HuH-7 (cell line): ENCODE results near the gene DAAM2.

Experiments used
- DNase-seq: peaks from one replicate; pipeline ENCODE4 v3.0.0; 2011; ENCODE audit warnings: low spot score

DAAM2 gene

GRCh38 chr6:39787322-39787721 lies 4.9 kb upstream of the DAAM2 start:
- no peak for DNase-seq

GRCh38 chr6:39790772-39791171 lies 1.4 kb upstream of the DAAM2 start:
- no peak for DNase-seq

DNA sequence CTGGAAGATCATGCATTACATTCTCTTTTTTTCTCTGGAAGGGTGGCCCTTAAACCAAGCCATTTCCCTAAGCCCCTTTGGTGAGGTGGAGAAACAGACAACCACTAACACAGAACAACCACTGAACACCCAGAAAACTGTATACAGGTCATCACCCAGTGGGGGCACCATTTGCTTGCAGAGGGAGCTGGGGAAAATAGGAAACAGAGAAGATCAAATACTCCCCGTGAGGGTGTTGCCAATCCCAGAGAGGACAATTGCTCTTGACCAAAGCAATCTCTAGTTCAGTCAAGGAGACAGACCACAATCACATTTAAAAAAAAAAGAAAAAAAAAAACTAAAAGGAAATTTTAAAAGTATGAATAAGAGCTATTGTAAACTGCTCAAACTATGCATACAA lies 865 bp upstream of the DAAM2 start:
- no peak for DNase-seq

- no peak for DNase-seq
Measured at GRCh38 chr6:39792540-39793450, 619 bp downstream of the DAAM2 start.

GRCh38 chr6:39793516-39793915 lies 1.3 kb downstream of the DAAM2 start:
- no peak for DNase-seq

DNA sequence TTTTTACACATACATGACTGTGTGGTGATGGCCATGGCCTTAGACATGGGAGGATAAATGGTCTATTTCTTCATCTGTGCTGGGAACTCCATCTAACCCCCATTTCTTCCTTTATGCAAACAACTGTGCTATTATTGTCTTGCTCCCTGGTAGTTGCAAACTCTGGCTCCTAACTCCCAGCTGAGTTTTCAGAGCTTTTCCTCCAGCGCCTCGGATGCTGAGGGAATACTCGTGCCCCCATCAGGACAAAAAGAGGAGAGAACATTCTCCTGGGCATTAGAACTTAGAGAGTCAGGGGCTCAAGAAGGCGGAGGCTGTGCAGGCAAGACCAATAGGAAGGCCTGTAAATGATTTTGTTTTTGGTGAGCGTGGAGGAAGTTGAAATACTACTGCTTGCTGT lies 2.1 kb downstream of the DAAM2 start:
- DNase-seq: no peak

GRCh38 chr6:39797751-39798150 lies 5.6 kb downstream of the DAAM2 start:
- DNase-seq: no peak

DNA sequence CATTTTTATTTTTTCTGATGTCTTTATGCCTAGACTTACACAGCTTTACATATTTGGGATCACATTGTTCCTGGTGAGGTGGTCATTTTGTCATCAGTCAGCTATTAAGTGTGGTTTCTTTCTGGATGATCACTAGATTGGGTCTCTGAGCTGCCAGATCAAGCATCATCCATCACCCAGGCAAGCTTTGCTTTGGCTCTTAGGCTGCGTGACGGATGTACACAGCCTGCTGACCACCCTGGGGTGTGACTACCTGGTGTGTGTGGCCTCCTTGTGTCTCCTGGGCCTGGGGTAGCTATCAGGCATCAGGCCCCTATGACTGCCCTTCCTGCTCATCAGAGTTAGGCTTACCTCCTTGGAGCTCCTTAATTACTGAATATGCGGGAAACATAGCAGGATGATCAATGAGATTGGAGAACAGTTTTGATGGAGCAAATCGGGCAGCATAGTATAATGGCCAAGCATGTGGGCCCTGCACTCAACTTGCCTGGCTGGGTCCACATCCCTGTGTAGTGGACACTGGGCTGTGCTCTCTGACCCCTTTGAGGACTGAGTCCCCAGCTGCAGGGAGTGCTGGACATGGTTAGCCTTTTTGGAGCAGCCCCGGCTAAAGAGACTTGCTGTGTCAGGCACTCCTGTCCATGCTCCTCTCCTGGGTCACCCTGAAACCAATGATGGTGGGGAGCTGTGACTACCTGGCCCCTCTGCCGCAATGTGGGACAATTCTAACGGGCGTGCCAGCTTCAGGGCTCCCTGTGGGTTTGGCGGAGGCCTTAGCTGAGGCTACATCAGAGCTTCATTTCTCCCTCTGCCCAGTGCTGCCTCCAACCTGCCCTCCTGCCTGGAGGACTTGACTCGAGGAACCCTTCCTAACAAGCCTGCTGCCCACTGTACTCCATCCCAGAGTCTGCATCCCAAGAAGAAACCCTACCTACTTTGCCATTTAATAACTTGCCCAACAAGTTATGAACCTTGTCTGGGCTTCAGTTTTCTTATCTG lies 8.2 kb downstream of the DAAM2 start:
- DNase-seq: no peak

- DNase-seq: no peak
Measured at GRCh38 chr6:39801456-39802251, 9.5 kb downstream of the DAAM2 start.

DNA sequence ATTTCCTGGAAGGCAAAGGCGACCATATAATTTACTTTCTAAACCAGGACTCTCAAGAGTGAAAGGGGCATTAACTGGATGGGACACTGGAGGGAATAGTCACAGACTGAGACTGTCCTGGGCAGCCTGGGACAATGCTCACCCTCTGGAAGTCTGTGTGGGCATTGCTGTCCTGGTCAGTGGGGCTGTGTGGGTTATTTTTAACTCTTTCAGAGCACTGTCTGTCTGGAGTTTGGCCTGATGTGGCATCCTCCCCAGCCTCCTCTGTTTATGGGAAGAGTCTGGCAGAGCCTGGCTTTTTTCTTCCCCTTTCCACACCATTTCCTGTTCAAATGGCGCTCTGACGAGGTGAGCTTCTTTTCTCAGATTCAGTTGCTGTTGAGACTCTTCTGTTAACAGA lies 11.7 kb downstream of the DAAM2 start:
- DNase-seq: no peak

- no peak for DNase-seq
Measured at GRCh38 chr6:39804466-39805065, 12.4 kb downstream of the DAAM2 start.

DNA sequence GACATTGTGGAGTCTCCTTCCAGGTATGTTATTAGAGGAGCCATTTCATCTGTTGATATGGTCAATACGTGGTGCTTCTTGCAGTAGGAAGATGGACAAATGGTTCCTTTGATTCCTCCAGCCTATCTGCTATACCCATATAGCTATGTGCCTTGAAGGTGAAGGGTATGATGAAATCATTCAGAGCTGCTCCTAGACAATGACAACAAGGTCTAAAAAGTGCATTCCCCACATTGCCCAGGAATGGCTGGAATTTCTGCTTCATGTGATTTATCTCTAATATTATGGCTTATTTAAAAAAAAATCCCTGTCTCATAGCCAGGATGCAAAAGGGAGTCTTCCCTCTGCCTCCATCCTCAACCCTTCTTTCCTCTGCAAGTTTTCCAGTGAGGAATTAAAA lies 14.1 kb downstream of the DAAM2 start:
- no peak for DNase-seq

DNA sequence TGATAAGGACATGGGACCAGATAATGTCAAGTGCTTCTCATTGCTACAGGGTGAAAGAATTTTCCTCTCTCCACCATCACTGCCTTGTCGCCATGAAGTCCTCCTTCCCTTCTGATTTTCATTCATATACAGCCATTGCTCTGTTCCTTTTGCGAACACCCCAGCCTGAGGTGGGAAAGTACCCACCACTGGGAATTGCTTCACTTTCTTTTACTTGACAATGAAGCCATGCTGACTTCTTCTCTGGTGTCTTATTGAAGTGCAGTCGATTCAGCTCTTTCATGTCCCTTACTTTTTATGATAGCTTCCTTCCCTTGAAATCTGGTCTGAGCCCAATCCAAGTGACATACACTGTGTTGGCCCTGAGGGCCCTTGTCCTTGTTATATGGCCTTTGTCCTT lies 16.2 kb downstream of the DAAM2 start:
- DNase-seq: no peak

- no peak for DNase-seq
Measured at GRCh38 chr6:39808964-39809363, 16.8 kb downstream of the DAAM2 start.

DNA sequence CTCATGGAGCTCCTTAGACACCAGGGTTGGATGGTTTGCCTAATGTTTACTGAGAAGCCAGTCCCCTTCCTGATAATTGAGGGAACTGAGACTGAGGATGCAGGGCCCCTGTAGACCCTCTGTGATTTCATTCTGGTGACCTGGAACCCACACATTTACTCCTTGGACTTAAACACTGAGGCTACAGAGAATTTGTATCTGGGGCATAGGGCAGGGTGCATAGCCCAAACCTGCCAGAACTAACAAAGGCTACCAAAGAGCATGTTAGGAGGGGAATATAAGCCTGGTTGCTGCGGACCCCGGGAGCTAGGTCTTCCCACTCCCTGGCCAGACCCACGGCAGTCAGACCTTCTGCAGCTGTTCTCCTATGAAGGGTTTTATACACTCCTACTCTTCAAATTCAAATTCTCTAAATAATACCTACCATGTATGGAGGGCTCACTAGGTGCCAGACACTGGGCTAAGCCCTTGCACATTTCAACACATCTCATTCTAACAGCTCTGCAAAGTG lies 19.7 kb downstream of the DAAM2 start:
- DNase-seq: no peak

- DNase-seq: no peak
Measured at GRCh38 chr6:39812496-39812852, 20.3 kb downstream of the DAAM2 start.

- DNase-seq: no peak
Measured at GRCh38 chr6:39812853-39813533, 20.8 kb downstream of the DAAM2 start.

- no peak for DNase-seq
Measured at GRCh38 chr6:39814236-39814635, 22.1 kb downstream of the DAAM2 start.

DNA sequence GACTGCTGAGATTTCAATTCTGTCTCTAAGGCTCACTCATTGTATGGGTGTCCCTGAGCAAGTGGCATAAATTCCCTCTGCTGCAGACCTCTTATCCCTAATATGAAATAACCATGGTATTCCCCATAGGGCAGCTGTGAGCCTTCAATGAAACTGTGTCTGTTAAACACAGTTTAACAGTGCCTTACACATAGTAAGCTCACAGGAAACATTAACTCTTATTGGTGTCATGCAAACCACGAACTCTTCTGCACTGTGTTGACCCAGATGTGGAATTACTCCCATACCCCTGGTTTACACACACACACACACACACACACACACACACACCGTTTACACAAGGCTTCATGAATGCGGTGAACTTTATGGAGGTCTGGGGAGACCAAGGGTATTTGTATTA lies 23.2 kb downstream of the DAAM2 start:
- DNase-seq: no peak

GRCh38 chr6:39816747-39817146 lies 24.6 kb downstream of the DAAM2 start:
- DNase-seq: no peak

DNA sequence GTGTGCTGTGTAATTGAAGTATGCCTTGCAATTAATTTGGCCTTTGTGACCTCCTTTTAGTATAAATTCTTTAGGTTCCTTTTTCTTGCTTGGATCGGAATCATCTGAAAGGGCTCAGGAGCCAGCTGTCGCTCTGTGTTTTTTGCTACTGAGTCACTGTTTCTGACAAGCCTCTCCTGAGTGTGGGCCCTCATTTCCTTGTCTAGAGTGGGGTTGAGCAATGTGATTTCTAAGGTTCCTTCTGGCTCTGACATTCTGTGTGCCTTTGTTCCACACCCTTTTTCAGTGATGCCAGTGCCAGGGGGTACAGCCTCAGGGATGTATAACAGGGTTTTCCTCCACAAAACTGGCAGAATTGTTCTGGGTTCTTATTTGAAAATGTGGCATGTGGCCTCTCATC lies 26.5 kb downstream of the DAAM2 start:
- DNase-seq: no peak
